ENCODE measurements around the gene CLSTN2.
A peak's percentile ranks its signal among the peaks of the same experiment; 100 is the strongest.

The CLSTN2 gene

DNA sequence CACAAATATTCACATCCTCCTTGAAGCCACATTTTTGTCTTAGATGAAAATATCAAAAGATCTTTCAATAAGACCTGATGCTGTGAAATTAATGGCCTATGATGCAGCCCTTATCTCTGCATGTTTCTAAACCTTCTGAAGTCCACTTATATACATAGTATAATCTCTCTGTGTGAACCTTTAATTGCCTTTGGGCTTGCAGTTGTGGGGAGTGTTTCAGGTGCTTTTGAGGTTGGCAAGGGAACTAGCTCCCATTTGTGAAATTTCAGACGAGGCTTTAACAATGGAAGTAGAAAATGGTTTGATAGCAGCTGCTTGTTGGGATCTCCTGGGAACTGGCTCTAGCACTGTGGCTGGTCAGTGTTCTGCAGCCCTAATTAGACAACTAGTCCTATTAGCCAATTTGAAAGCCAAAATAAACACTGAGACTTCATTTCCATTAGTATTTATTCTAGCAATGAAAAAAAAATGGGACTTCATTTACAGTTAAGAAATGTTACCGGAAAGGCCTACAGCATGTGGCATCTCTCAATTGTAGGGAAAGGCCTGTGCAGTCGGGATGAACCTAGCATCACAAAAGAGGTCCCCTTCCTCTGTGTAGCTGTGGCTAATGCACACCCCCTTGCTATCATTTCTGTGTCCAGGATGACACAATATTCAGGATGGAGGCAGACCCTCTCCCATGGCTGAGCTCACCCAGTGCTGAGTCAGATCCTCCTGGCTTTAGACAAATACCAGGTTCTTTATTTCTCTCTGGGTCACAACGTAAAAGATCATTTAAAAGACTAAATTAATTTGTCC is 602.1 kb downstream of the CLSTN2 start:
- DNase-seq (ENCODE audit: low spot score) (no peak), FAIRE-seq (no peak)

DNA sequence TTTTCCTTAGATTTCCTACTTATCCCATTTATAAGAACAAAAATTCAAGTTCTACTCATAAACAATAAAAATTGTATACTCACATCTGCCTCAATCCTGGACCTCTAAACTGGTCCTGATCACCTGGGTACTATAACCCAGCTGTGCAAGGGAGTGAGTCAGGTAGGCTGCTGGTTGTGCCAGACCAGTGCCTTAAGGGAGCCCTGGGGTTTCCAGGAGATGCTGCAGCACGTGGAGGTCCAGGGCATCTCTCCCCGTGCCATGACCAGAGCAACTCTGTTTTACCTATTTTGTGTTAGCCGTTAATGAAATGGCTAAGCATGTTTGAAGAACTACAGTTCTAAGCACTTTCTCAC is 602.7 kb downstream of the CLSTN2 start:
- no peak for FAIRE-seq
- DNase-seq (ENCODE audit: low spot score): no peak

DNA sequence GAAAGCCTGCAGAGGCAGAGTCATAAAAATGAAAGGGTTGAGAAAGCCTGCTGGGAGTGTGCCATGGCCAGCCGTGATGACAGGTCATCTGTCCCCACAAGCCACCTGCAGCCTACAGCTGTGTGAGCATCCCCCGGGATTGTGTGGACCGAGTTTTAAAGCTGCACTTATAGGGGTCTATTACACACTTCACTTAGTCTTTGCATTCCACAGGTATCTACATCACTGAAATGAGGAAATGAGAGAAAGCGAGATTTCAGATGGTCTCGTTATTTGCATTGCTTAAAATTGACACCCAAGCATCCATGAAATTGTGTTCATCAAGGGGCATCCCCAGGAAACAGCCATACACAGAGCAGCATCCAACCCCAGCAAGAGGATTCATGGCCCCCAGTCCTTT is 605.3 kb downstream of the CLSTN2 start:
- FAIRE-seq: no peak
- DNase-seq (ENCODE audit: low spot score): no peak

DNA sequence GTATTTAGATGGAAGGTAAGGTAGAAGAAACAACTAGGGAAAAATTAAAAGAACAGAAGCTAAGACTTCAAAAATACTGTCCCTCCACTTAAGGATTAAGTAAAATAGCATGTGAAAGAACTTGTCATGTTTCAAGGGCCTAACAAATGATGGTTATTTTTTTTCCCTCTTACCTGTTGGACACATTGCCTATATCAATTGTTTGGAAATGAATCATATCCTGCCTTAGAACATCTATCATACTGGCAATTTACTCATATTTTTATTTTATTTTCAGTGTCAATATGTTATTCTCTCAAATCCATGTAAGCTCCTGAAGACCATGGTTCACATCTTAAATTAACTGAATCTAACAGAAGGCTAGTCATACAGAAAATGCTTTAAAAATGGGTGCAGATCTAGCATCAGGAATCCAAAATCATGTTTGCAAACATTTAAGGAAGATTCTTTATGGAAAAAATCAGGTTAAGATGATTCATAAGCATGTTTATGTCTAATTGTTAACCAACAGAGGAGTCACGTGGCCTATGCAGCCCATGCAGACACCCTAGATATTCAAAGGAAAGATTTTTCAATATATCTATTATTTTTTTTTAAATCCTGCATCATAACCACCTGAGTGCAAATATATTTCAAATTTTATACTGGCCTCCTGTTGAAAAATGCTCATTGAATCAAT is 607.1 kb downstream of the CLSTN2 start:
- DNase-seq (ENCODE audit: low spot score) (no peak), FAIRE-seq (no peak)

DNA sequence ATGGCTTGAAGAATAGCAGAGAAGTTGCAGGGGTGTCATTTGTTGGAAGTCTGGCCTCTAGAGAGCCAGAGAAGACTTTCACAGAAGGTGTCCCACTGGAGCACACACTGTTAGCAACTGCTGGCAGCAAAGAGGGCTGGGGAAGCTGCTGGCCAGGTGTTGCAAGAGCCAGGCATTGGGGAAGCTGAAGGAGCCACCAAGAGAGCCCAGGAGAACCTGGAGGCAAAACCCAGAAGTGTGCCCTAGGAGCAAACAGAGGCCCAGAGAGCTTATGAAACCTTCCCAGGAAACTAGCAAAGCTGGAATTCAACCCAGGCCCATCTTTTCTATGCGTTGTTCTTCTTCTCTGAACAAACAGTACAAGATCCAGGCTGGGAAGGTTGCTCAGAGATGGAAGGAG is 610.2 kb downstream of the CLSTN2 start:
- FAIRE-seq (no peak), DNase-seq (ENCODE audit: low spot score) (no peak)

DNA sequence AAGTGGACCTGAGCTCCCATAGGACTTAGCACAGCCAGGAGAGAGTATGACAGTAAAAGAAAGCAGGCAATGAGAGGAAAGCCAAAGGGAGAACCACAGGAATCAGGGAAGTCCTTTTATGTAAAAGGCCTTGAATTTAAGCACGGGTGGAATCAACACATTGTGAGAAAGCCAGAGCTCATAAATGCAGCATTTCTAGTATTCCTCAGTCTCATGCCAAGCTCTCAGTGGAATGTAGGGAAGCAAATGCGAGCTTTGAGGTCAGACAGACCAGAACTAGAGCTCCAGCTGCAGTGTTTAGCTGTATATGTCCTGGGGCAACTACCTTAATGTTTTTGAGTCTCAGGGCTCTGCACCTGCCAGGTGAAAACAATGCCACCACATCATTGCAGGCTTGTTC is 610.8 kb downstream of the CLSTN2 start:
- FAIRE-seq: no peak
- DNase-seq (ENCODE audit: low spot score): no peak

DNA sequence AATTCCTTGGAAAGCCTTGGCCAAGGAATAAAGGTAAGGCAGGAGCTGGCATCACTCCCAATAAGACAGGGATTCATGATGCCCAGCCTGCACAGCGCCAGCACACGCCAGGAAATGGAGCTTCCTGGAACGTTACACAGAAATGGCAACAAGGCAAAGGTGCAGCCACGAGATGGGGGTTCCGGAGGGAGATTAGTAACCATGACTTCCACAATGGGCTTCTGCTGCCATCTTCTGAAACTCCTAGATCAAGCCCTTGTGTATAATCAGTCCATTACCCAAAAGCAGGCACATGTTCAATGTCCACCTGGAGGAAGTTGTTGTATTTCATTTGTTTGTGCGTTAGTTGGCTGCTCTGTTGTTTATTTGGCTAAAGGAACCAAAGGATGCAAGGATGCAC is 611.7 kb downstream of the CLSTN2 start:
- FAIRE-seq (no peak), DNase-seq (ENCODE audit: low spot score) (no peak)

DNA sequence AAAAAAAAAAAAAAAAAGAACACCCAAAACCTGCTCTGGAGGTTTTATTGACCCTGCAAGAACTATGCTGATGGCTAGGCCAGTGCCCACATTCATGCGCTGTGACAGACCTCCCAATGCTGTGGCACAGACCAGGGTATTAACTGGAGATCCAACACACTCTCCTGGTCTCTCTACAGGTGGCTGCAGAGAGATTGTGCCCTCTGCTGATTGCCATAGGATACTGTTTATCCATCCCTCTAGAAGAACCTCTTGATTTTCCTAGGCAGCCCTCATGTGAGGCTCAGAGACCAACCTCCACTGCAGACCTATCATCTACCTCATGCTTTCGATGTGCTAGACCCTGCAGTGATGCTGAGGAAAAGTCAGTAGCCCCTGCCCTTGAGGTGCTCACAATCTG is 617.4 kb downstream of the CLSTN2 start:
- FAIRE-seq (no peak), DNase-seq (ENCODE audit: low spot score) (no peak)

DNA sequence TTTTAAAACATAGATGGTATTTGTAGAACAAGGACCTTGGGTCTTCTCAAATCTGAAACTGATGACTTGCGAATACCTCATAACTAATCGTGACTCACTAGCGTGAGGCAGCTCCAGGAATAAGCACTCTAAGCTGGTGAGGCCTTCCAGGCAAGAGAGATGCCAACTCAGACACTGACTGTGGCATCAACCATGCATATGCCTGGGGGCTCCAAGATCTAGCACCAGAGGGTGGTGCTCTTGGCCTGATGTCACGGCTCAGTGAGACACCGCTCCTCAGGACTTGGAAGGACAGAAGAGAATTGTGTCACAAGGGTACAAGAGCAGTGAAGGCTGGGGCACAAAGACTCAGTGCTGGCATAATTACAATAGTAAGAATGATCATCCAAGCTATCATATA is 617.9 kb downstream of the CLSTN2 start:
- DNase-seq (ENCODE audit: low spot score): peak; percentile 37
- FAIRE-seq: no peak

DNA sequence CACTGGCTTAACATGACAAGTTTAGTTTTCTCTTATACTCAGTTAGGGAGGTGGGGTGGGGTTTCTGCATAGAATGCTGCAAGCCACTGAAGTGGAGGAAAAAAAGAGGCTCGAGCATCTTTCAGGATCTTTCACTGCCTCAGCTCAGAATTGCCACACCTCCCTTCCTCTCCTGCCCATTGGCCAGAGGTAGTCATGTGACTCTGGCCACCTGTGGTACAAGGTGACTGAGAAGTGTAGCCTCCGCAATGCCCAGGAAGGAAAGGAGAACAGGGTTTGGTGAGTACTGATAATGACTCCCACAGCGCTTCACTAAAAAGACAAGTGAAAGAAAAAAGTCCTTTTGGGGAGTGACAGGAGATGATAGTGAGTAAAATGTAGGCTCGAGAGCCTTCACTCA is 618.6 kb downstream of the CLSTN2 start:
- no peak for DNase-seq (ENCODE audit: low spot score)
- no peak for FAIRE-seq

DNA sequence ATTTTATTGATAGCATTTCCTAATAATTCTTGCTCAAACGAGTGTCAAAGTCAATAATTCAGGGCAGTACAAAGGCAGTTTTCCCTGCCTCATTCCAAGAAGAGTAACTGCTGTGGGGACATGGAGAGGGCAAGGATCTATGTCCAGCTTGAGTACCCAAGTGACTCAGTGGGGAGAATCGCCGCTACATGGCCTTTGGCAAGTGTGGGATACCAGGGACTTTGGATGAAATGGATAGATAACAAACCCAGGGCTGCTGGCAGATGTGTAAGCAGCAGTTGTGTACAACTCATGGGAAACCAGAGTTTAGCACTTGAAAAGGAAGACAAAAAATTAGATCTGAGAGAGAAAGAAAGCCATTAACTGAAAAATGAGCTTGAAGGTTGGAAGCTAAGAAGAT is 620.7 kb downstream of the CLSTN2 start:
- DNase-seq (ENCODE audit: low spot score) (no peak), FAIRE-seq (no peak)

DNA sequence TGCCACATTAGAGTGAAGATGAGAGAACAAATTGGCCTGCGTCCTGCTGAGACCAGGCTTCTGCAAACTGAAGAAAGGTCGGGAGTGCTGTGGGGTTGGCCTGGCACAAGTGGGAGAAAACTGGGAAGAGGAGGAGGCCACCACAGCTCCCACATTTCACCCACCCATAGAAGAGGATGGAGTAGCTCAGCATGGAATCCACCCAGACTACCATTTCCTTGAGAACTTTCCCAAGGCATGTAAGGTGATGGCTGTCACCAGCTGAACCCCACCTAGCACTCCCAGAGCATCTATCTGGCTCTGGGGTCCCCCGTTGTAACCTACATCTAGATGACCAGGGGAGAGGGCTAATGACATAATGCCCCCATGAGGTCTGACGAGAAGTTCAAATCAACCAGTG is 622.5 kb downstream of the CLSTN2 start:
- DNase-seq (ENCODE audit: low spot score) (no peak), FAIRE-seq (no peak)

DNA sequence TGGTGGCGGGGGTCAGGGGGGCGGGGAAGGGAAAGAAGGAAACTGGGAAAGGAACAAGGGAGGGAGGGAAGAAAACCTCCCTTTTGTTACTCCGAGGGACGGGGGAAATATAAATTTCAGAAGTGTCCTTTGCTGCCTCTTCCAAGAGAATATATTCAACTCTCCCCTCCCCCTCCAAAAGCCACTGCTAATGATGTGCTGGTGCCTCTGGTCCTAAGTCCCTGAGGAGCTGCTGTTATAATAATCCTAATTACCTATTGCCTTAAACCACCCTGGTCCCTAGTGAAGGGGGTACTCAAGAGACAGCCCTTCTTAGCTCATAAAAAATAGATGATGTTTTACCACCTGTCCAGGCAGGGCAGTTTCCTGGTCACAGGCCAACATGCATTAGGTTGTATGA is 624.6 kb downstream of the CLSTN2 start:
- FAIRE-seq: no peak

DNA sequence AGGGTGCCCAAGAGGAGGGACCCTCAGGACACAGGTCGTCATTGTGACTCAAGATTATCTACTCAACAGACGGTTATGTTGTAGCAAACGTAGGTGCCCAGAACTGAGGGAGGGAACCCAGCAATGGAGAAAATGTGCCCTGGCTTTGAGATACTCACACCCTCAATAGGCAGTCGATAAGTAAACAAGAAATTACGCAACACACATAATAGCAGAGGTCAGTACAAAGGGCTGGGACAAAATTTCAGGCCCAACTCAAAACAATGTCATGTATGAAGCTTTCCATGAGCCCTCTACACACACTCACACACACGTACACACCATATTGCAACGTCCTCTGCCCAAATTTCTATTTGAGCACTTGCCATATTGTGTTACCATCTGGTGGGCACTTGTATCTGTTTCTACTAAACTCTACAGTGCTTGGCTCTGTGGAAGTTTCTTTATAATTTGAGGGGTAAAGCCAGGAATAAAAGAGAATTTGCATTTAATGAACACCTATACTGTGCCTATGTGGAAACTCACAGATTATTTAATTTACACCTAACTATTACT is 628.3 kb downstream of the CLSTN2 start:
- no peak for DNase-seq (ENCODE audit: low spot score)
- no peak for FAIRE-seq

More for the DNA sequence above, 624.6 kb downstream of the CLSTN2 start:
- no peak for DNase-seq (ENCODE audit: low spot score)

DNA sequence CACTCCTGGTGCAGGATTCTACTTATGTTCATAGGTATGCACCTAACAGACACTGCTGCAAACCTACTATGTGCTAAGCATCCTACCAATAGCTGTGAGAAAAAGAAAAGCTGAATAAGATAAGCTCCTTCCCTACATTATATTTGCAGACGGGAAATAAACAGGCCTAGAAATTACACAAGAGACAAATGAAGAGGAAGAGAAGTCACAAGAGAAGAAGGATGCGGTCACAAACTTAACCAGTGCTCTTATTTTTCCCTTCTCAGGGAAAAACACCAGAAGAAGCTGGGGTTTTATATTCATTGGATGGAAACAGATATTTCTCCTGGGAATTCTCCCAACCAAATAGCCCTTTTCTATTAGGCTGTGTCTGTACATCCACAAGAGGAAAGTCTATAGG is 633.1 kb downstream of the CLSTN2 start:
- DNase-seq (ENCODE audit: low spot score): no peak
- no peak for FAIRE-seq

DNA sequence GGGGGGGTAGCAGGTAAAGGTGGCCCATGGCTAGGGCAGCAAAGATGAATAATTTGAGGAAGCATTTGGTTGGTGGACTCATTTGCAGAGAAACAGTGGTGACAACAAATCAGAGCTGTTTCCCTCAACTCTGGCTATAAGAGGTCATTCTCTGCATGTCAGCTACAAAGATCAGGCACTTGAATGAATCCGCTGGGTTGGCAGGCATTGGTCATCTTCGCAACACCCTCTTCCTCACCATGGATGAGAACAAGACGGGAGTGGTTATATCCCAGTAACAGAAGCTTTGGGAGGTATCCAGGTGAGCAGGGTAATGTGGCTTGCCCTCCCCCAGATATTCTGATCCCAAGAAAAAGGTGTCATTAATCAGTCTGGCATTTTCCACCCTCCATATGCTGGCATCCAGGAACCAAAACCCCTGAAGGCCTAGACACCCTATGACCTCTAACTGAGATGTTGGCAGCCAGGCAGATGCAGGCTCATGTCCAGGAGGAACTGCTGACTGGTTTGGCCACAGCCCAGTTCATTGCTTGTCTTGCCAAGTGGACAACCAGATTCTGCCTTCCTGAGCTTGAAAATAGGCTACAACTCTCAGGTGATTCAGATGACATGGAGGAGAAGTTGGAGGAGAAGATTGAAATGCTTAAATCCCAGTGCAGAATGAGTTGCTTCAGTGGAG is 634.0 kb downstream of the CLSTN2 start:
- FAIRE-seq: no peak

DNA sequence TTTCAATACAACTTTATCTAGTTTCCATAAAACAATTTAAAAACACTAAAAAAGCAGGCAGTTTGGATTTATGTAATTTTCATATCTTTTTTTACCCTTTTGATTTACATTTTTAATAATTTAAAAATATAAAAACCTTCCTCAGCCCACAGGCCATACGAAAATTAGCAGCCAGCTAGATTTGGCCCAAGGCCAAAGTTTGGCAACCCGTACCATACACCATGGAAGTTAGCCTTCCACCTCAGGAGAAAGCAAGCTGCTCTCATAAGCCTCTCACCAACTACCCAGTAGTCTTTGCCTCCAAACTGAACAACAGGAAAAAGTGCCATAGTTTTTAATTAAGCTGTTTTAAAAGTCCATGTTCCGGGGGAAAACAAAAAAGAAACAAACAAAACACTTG is 635.6 kb downstream of the CLSTN2 start:
- FAIRE-seq: no peak

More for the DNA sequence above, 634.0 kb downstream of the CLSTN2 start:
- DNase-seq (ENCODE audit: low spot score): no peak

DNA sequence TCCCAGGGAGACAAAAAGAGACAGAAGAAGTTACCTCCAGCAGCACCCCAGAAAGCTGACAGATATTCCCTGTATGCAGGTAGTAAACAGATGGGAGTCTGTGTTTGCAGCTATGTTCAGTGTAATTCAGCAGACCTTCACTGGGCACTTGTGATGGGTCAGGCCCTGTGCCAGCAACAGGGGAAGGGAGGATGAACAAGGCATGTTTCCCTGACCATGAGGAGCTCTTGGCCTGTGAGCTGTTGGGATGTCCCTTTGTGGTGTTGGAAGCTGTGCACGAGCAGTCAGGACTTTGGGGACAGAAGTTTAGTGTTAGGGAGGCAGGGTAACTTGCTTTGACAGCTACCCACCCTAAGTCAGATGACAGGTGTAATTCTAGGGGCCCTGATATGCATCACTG is 636.9 kb downstream of the CLSTN2 start:
- no peak for FAIRE-seq
- no peak for DNase-seq (ENCODE audit: low spot score)

More for the DNA sequence above, 635.6 kb downstream of the CLSTN2 start:
- no peak for DNase-seq (ENCODE audit: low spot score)

DNA sequence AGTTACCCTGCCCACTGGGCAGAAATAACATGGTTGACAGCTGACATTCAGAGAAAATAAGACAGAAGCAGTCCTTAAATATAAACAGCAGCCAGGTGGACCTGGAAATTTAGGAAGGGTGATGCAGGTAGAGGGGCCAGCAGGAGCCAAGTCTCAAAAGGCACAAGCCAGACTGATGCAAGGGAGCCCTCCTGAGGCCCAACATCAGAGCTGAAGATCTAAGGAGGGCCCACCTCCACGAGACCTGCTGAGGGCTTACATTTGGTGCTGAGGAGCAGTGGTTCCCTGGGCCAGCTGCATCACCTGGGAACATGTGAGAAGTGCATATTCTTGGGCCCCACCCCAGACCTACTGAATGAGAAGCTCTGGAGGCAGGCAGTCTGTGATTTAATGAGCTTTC is 637.3 kb downstream of the CLSTN2 start:
- DNase-seq (ENCODE audit: low spot score) (no peak), FAIRE-seq (no peak)

DNA sequence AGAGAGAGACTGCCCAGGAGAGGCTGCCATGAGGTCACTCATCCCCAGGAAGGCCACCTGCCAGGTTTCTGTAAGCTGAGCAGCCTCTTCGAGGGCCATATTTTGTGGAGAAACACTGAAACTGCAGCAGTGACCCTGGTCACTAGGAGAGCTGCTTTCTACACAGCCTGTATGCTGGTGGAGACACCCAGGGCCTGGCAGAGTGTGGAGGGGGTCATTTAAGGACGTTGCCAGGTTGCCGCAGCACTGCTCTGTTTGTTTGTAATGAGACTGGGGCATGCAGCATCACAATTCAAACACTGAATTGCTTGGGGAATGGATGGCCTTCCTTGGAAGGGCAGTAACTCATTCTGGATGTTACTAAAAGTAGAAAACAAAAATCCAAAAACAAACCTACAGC is 638.0 kb downstream of the CLSTN2 start:
- DNase-seq (ENCODE audit: low spot score) (no peak), FAIRE-seq (no peak)

DNA sequence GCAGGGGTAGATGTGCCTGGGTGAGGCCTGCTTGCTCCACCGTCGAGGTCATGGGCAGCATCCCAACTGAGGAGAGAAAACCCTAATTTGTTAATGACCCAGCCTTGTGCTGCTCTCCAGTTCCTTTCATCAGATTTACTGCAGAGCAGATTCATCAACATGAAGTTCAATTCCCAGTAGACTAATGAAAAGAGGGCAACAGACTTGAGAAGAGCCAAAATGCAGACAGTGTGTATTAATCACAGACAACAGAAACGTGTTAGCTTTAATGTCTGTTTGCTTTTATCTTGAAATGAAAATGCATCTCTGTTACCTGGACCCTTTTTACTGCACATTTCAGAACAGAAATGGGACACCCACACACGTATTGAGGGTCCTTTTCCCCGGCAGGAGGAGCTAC is 639.4 kb downstream of the CLSTN2 start:
- no peak for DNase-seq (ENCODE audit: low spot score)
- no peak for FAIRE-seq

DNA sequence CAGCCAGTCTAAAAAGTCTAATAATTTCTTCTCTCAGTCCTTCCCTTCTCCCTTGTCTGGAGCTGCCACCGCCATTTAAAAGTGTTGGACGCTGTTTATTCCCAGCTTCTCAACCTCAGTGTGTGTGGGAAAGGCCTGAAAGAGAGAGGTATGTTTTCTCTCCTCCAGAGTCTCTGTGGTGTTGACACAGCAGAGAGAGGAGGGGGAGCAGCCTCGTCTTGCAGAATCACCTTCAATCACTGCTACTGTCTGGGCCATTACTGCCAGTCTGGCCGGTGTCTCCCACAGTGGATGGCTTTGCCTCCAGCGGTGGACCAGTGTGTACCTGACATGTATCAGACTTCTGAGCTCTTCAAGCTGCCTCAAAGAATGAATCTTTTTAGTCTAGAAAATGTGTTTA is 641.5 kb downstream of the CLSTN2 start:
- DNase-seq (ENCODE audit: low spot score) (no peak), FAIRE-seq (no peak)
